GM21526 (cell line): ENCODE results near the gene FAT2.

Experiments
- ATAC-seq: cut with Tn5 transposase; IDR thresholded peaks from one replicate; pipeline ENCODE4 v1.9.1; 2021; ENCODE audit warnings: moderate library complexity; ENCODE audit not compliant: unreplicated experiment, low FRiP score

Gene FAT2

GRCh38 chr5:151556806-151557205, 34.3 kb downstream of the FAT2 start:
- ATAC-seq = no peak

DNA sequence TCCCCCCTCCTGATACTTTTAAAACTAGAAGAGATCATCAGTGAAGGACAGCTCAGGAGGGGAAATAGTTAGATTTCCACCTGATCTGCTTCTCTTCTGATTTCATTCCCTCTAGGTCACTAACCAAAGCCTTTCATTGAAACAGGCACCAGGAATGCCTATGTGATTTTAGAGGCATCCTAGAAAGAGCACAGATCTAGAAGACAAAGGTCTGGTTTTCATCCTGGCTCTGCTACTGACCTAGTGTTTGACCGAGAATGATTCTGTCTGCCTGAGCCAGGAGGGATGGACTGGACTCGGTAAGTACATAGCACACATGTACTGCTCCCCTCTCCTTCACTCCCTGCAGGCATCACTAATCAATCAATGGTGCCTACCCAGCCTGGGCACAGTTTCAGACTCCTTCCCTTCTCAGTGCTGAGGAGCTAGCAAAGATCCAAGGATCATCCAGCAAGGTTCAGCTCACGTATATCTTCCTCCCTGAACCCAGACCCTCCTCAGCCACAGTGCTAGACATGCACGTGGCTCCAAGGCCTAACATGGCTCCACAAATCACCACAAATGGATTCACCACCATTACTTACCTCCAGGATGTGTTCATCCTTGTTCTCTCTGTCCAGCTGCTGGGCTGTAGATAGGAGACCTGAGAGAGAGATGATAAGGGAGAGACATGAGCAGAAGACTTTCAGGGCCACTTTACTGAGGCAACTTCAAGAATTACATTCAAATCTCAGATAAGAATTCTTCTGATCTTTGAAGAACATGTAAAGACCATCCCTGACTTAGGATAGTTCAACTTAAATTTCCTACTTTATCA, 35.2 kb downstream of the FAT2 start:
- no peak for ATAC-seq

GRCh38 chr5:151553695-151554094, 37.4 kb downstream of the FAT2 start:
- ATAC-seq = no peak

GRCh38 chr5:151553130-151553670, 37.9 kb downstream of the FAT2 start:
- no peak for ATAC-seq

DNA sequence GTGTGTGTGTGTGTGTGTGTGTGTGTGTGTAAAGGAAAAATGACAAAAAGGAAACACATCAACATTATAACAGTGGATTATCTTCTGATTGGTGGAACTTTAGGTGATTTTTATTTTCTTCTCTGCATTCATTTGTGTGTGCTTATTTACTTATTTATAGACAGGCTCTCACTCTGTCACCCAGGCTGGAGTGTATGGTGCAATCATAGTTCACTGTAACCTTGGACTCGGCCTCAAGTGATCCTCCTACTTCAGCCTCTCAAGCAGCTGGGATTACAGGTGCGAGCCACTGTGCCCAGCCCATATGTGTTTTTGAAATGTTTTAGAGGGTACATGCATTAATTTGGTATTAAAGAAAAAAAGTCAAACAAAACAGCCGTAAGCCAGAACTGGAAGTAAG, 39.1 kb downstream of the FAT2 start:
- no peak for ATAC-seq

DNA sequence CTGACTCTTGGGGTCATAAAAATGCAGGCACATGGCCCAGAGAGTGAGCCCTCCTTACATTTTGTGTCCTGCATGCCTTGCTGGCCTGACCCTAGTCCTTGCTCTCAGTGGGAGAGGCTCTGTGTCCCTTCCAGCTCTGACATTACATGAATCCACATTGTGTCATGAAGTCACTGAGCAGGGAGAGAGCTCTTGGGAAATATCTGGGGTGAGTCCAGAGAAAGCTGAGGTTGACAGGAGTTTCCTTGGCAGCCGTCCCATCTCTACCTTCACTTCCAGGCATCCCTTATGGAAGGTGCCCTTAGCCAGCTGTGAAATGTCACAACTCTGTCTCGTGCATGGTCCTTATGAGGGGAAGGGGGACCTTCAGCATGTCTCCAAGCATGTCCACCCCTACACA, 41.0 kb downstream of the FAT2 start:
- no peak for ATAC-seq

DNA sequence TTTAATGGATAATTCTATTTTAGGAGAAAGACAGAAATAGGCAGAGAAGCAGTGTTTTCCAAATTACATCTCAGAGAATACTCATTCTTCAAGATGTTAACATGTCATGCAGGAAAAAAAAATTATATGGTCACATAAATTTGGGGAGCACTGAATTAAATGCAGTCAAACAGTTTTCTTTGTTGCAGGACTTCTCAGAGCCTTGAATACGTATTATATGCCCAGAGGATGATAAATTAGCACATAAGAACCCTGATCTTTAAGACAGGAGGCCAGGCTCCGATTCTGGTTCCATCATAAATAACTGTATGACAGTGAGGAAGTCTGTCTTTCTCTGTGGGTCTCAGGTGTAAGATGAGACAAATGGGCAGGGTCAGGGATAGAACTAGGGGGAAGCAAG, 41.4 kb downstream of the FAT2 start:
- ATAC-seq = no peak

- ATAC-seq = no peak
These were observed 43.8 kb downstream of the FAT2 start for GRCh38 chr5:151547364-151547763.

DNA sequence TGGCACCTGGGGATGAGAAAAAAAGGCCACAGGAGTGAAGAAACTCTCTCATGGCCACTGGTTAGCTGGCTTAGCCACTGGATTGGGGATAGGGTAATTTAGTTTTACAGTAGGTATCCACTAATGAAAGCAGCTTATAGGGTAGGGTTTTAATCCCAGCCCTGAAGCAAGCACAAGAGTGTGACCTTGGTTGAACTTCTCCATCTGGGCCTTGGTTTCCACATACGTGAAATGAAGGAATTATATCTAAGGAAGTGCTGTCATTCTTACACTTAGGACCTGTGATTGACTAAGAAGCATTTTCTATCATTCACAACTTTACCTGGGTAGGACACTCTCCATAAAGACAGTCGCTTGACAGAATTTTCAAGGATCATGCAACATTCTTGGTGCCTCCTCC, 49.6 kb downstream of the FAT2 start:
- ATAC-seq = no peak
